Measurements from ENCODE around the gene ACACA.

DNA sequence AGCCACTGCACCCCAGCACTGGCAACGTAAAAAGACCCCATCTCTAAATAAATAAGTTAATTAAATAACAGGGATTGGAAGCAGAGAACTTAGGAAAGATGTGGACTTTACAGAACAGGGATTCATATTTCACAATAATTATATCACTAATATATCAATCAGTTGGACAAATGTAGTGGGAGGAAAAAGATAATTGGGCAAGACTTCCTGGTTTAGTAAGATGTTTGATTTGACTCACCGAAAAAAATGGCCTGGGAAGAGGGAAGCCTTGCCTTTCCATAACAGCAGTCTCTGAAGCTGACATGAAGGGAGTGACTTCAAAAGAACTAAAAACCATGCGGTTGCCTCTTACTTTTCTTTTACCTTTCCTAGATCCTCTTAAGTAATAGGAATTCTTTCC, 46.0 kb downstream of the ACACA start:
- TF ChIP-seq EZH2phosphoT487 (IDR thresholded peaks at IDR 0.05; ENCODE audit: borderline replicate concordance, low read length) (no peak), EZH2 (IDR thresholded peaks at IDR 0.05; ENCODE audit: low read length, unreplicated experiment) (no peak)
- TF ChIP-seq, protein P1, sequence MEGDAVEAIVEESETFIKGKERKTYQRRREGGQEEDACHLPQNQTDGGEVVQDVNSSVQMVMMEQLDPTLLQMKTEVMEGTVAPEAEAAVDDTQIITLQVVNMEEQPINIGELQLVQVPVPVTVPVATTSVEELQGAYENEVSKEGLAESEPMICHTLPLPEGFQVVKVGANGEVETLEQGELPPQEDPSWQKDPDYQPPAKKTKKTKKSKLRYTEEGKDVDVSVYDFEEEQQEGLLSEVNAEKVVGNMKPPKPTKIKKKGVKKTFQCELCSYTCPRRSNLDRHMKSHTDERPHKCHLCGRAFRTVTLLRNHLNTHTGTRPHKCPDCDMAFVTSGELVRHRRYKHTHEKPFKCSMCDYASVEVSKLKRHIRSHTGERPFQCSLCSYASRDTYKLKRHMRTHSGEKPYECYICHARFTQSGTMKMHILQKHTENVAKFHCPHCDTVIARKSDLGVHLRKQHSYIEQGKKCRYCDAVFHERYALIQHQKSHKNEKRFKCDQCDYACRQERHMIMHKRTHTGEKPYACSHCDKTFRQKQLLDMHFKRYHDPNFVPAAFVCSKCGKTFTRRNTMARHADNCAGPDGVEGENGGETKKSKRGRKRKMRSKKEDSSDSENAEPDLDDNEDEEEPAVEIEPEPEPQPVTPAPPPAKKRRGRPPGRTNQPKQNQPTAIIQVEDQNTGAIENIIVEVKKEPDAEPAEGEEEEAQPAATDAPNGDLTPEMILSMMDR (conservative IDR thresholded peaks at IDR 0.05; ENCODE audit: low read depth, low read length): no peak
